Measurements from ENCODE around the gene MLLT6.

Gene MLLT6

GRCh38 chr17:38702916-38703741 lies 1.9 kb upstream of the MLLT6 start:
- peak overlapping the region; percentile 98 for H3K4me3 ChIP-seq (ENCODE audit: control insufficient read depth, low read depth, low read length)
- DNase-seq (ENCODE audit: low read depth) = no peak
- no peak for TF ChIP-seq CTCF (IDR thresholded peaks at IDR 0.05; ENCODE audit: control insufficient read depth, insufficient read depth, low read depth, low read length, missing control alignments)

- H3K4me3 ChIP-seq (ENCODE audit: control insufficient read depth, low read depth, low read length) = peak overlapping the region; percentile 98
- DNase-seq (ENCODE audit: low read depth) = no peak
These were observed 1.1 kb upstream of the MLLT6 start for GRCh38 chr17:38703742-38704605.

GRCh38 chr17:38705523-38705802 lies 390 bp downstream of the MLLT6 start:
- DNase-seq (ENCODE audit: low read depth) = no peak
- H3K4me3 ChIP-seq (ENCODE audit: control insufficient read depth, low read depth, low read length) = peak overlapping the region; percentile 84
- no peak for TF ChIP-seq CTCF (IDR thresholded peaks at IDR 0.05; ENCODE audit: control insufficient read depth, insufficient read depth, low read depth, low read length, missing control alignments)

More at GRCh38 chr17:38703742-38704605, 1.1 kb upstream of the MLLT6 start:
- TF ChIP-seq CTCF (IDR thresholded peaks at IDR 0.05; ENCODE audit: control insufficient read depth, insufficient read depth, low read depth, low read length, missing control alignments) = no peak

GRCh38 chr17:38705803-38706504 lies 881 bp downstream of the MLLT6 start:
- no peak for TF ChIP-seq CTCF (IDR thresholded peaks at IDR 0.05; ENCODE audit: control insufficient read depth, insufficient read depth, low read depth, low read length, missing control alignments)
- H3K4me3 ChIP-seq (ENCODE audit: control insufficient read depth, low read depth, low read length) = peak overlapping the region; percentile 84
- no peak for DNase-seq (ENCODE audit: low read depth)

- DNase-seq (ENCODE audit: low read depth) = no peak
- TF ChIP-seq CTCF (IDR thresholded peaks at IDR 0.05; ENCODE audit: control insufficient read depth, insufficient read depth, low read depth, low read length, missing control alignments) = no peak
These were observed 1.6 kb downstream of the MLLT6 start for GRCh38 chr17:38706505-38707216.

More at GRCh38 chr17:38706505-38707216, 1.6 kb downstream of the MLLT6 start:
- peak overlapping the region; percentile 84 for H3K4me3 ChIP-seq (ENCODE audit: control insufficient read depth, low read depth, low read length)
